ENCODE data around the gene ARHGAP29. TPM values are rescaled to one million over a fixed set of nuclear protein-coding genes. Genes with fewer than 3 reads are reported as not detected.

ARHGAP29 gene
- total and polyA plus RNA-seq, 10 of the 15 experiments (the other 5 are each of a cell fraction or from before 2014, with no cell fraction given), result under 0.01 to 0.43 (median 0.10) TPM; not detected in 4

GRCh38 chr1:94205639-94206038 is 31.7 kb downstream of the ARHGAP29 start:
- Histone ChIP-seq H3K79me2 (ENCODE audit: control insufficient read depth, insufficient read depth, low read length) (no peaks in the 10 kb centered on the region), H3K4me1 (ENCODE audit: control insufficient read depth, insufficient read depth, low read length) (no peaks in the 10 kb centered on the region), H2AFZ (ENCODE audit: control insufficient read depth, low read depth, low read length) (no peak overlapping the region), H3K27ac (ENCODE audit: control insufficient read depth, insufficient read depth) (no peak overlapping the region), H3K27me3 (replicated peaks in 1 of 2; ENCODE audit: control insufficient read depth in 2 of 2, insufficient read depth in 2 of 2, low read length in 1 of 2) (no peaks in the 10 kb centered on the region), H3K4me3 (no peak overlapping the region), H3K36me3 (ENCODE audit: control insufficient read depth in 2 of 2, insufficient read depth in 2 of 2, low read length in 1 of 2) (no peaks in the 10 kb centered on the region), H3K4me2 (ENCODE audit: control insufficient read depth, insufficient read depth) (no peak overlapping the region), H3K9ac (ENCODE audit: control insufficient read depth, insufficient read depth, low read length) (no peak overlapping the region), H4K20me1 (ENCODE audit: control insufficient read depth, insufficient read depth) (no peaks in the 10 kb centered on the region), H3K9me3 (replicated peaks; ENCODE audit: control insufficient read depth, insufficient read depth, low read length) (no peaks in the 10 kb centered on the region)
- ChIA-PET POLR2A (no interaction called here), SMC1A (ENCODE audit: uncharacterized antibody, unreplicated experiment) (no interaction called here), RAD21 (ENCODE audit: unreplicated experiment) (no interaction called here), CTCF (interaction anchor here (1.4 kb wide), 1 partner anchor 166 kb away, joined by 4 read pairs; no protein-coding TSS in a partner anchor)
- no peak for ATAC-seq
- DNase-seq (ENCODE audit: low read depth, low spot score), result no peak
- intact Hi-C loops (cut with micrococcal nuclease; ENCODE audit: unreplicated experiment), result no loop called here
- no TSS peak for BruUV-seq (replicated peaks)
- TF ChIP-seq RFX5 (IDR thresholded peaks at IDR 0.05; ENCODE audit: low read depth, low read length), result no peak
- no peak for TF ChIP-seq NFXL1 (IDR thresholded peaks at IDR 0.05; ENCODE audit: borderline replicate concordance)
- TF ChIP-seq, protein P1, sequence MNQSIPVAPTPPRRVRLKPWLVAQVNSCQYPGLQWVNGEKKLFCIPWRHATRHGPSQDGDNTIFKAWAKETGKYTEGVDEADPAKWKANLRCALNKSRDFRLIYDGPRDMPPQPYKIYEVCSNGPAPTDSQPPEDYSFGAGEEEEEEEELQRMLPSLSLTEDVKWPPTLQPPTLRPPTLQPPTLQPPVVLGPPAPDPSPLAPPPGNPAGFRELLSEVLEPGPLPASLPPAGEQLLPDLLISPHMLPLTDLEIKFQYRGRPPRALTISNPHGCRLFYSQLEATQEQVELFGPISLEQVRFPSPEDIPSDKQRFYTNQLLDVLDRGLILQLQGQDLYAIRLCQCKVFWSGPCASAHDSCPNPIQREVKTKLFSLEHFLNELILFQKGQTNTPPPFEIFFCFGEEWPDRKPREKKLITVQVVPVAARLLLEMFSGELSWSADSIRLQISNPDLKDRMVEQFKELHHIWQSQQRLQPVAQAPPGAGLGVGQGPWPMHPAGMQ (IDR thresholded peaks at IDR 0.05; ENCODE audit: borderline replicate concordance), result no peak
- TF ChIP-seq SUPT20H (IDR thresholded peaks at IDR 0.05; ENCODE audit: borderline replicate concordance, control insufficient read depth, low read depth, low read length), result no peak
- no peak for TF ChIP-seq SRF (IDR thresholded peaks at IDR 0.05; ENCODE audit: low read depth in 2 of 2, low read length in 2 of 2)
- no peak for TF ChIP-seq GABPA (IDR thresholded peaks at IDR 0.05; ENCODE audit: low read depth)
- no peak for TF ChIP-seq RCOR1 (conservative IDR thresholded peaks at IDR 0.05; ENCODE audit: low read depth, low read length)
- no peak for TF ChIP-seq PKNOX1 (IDR thresholded peaks at IDR 0.05)
- TF ChIP-seq CBX5 (IDR thresholded peaks at IDR 0.05; ENCODE audit: low read depth), result no peak
- in situ Hi-C loops (cut with MboI), result no loop called here
- no peak for FAIRE-seq
- WGBS (ENCODE audit: insufficient coverage, insufficient replicate concordance, low lambda C conversion rate, missing lambda C conversion rate), result 0% methylated on average over 1 of the region's 1 CpG

Data from GM12878 (cell line).